K562 treated with DMSO at 1 percent for 12 hours (cell line): Measurements from ENCODE around the gene PLA1A. TPM values are rescaled to one million over a fixed set of nuclear protein-coding genes. Genes with fewer than 3 reads are reported as not detected.

ENCODE experiments used
- total RNA-seq: library from RNA; unstranded; fragments of 300-600 nt; gene quantifications from 2 replicates; pipeline ENCODE4 v1.2.3, GENCODE V29; 2022; ENCODE audit not compliant: insufficient read depth

Gene PLA1A, protein sequence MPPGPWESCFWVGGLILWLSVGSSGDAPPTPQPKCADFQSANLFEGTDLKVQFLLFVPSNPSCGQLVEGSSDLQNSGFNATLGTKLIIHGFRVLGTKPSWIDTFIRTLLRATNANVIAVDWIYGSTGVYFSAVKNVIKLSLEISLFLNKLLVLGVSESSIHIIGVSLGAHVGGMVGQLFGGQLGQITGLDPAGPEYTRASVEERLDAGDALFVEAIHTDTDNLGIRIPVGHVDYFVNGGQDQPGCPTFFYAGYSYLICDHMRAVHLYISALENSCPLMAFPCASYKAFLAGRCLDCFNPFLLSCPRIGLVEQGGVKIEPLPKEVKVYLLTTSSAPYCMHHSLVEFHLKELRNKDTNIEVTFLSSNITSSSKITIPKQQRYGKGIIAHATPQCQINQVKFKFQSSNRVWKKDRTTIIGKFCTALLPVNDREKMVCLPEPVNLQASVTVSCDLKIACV
- not detected in 2 replicates for total RNA-seq

GRCh38 chr3:119597548-119598288, at the start of gene PLA1A:
PLA1A (plus strand) TSS chr3:119597885; CDS start chr3:119597914, 29 bp downstream.

GRCh38 chr3:119559441-119559963, 38.2 kb upstream of the PLA1A start, which contains the start of gene CD80:
CD80 (minus strand) TSS chr3:119559614; CDS start chr3:119557728, 1,886 bp downstream.

GRCh38 chr3:119579366-119580066, 18.2 kb upstream of the PLA1A start, which contains the start of gene ADPRH:
ADPRH (plus strand) TSS chr3:119579492; CDS start chr3:119582170, 2,678 bp downstream.

GRCh38 chr3:119660474-119661440, 63.1 kb downstream of the PLA1A start, which contains the start of gene POPDC2:
POPDC2 (minus strand) TSS chr3:119660589; CDS start chr3:119660423, 166 bp downstream.

GRCh38 chr3:119676771-119677640, 79.3 kb downstream of the PLA1A start, which contains the start of gene COX17:
COX17 (minus strand) TSS chr3:119677406; CDS start chr3:119677310, 96 bp downstream.

Other genes with a start within 250 kb of the PLA1A start
- gene TMEM39A, start 134.3 kb upstream of the PLA1A start, total RNA-seq = 7.2 and 17.0 TPM in 2 replicates
- 2.5 and 6.4 TPM in 2 replicates for gene POGLUT1, start 128.9 kb upstream of the PLA1A start, total RNA-seq
- 54.3 and 58.8 TPM in 2 replicates for gene TIMMDC1, start 99.3 kb upstream of the PLA1A start, total RNA-seq
- gene CD80, start 38.3 kb upstream of the PLA1A start, total RNA-seq = 14.9 and 24.9 TPM in 2 replicates
- gene ADPRH, start 18.4 kb upstream of the PLA1A start, total RNA-seq = 1.0 and 2.9 TPM in 2 replicates
- 0.44 TPM in 1 of 2 replicates, not detected in the other for gene POPDC2, start 62.7 kb downstream of the PLA1A start, total RNA-seq
- gene COX17, start 79.5 kb downstream of the PLA1A start, total RNA-seq = 46.1 and 76.3 TPM in 2 replicates
- gene CFAP91, start 105.1 kb downstream of the PLA1A start, total RNA-seq = not detected in 2 replicates
- gene NR1I2, start 184.2 kb downstream of the PLA1A start, total RNA-seq = not detected in 2 replicates